Heart left ventricle (tissue), 16 donors: ENCODE results near the gene ATP2C1. TPM values are rescaled to one million over a fixed set of nuclear protein-coding genes. Genes with fewer than 3 reads are reported as not detected.

Experiments used
- ATAC-seq, 4 donors: fragments of 200-7000 bp; cut with Tn5 transposase; one replicate each; pipeline ENCODE4 v1.9.1; 2020 to 2022; ENCODE audit warnings: moderate library complexity in 4 of 4, mild to moderate bottlenecking in 3 of 4, moderate number of reproducible peaks in 1 of 4
- DNase-seq, 5 donors: peaks; one replicate each; pipeline ENCODE4 v3.0.0-alpha.2; 2020
- H3K27ac ChIP-seq, 12 donors: fragments of 200-600 bp; sonication (generic) in 4 of 12; one replicate each; pipeline versions ENCODE4 v1.5.0 to v1.8.0; 2016 to 2022; ENCODE audit warnings: mild to moderate bottlenecking in 2 of 12
- H3K27me3 ChIP-seq, 9 donors: fragments of 200-600 bp; sonication (generic) in 2 of 9; one replicate each; pipeline versions ENCODE4 v1.5.1 to v1.8.0; 2016 to 2022; ENCODE audit warnings: mild to moderate bottlenecking in 3 of 9
- H3K36me3 ChIP-seq, 9 donors: fragments of 200-600 bp; sonication (generic) in 2 of 9; one replicate each; pipeline versions ENCODE4 v1.5.0 to v1.8.0; 2018 to 2022; ENCODE audit warnings: mild to moderate bottlenecking in 2 of 9
- H3K4me1 ChIP-seq, 12 donors: fragments of 200-600 bp; sonication (generic) in 4 of 12; one replicate each; pipeline versions ENCODE4 v1.5.0 to v1.8.0; 2016 to 2022; ENCODE audit warnings: mild to moderate bottlenecking in 3 of 12
- H3K4me3 ChIP-seq, 12 donors: fragments of 200-600 bp; sonication (generic) in 4 of 12; one replicate each; pipeline versions ENCODE4 v1.5.0 to v1.8.0; 2017 to 2022; ENCODE audit warnings: mild to moderate bottlenecking in 9 of 12, moderate library complexity in 4 of 12
- H3K9me3 ChIP-seq, 12 donors: fragments of 200-600 bp; sonication (generic) in 4 of 12; one replicate each; pipeline versions ENCODE4 v1.5.0 to v1.8.0; 2016 to 2022; ENCODE audit warnings: mild to moderate bottlenecking in 1 of 12
- CTCF ChIP-seq, 12 donors: fragments of 200-600 bp; sonication (generic) in 4 of 12; IDR thresholded peaks; one replicate each; pipeline versions ENCODE4 v1.5.0 to v1.8.0; 2018 to 2022; ENCODE audit warnings: antibody characterized with exemption in 12 of 12, mild to moderate bottlenecking in 5 of 12
- POLR2A ChIP-seq, 2 donors: fragments of 450-650 bp; IDR thresholded peaks; one replicate each; pipeline ENCODE4 v1.6.1; 2017; ENCODE audit warnings: antibody characterized with exemption in 2 of 2, mild to moderate bottlenecking in 2 of 2, moderate library complexity in 2 of 2
- WGBS, 4 donors: extraction: QIAGEN DNeasy Blood & Tissue Kit in 2 of 4; methylation state at CpG; one replicate each; pipeline versions ENCODE4 v1.1.5 to v1.1.7; 2013 to 2018; 5-methylcytosine and 5-hydroxymethylcytosine counted together
- intact Hi-C, 10 donors: fragments of 100-400 bp; cut with DNase I; formaldehyde crosslinking; loops; one replicate each; pipeline versions ENCODE4 v1.11.1 to v1.14.2; 2022
- polyA plus RNA-seq, 2 donors: library from polyadenylated mRNA; stranded (reverse); fragments of 200-250 nt; gene quantifications; one replicate each; pipeline ENCODE4 v1.2.3, GENCODE V29; 2013
- total RNA-seq, 9 donors: library from RNA; depleted of rRNA in 2 of 9; stranded (reverse); fragments of >200 nt in 2 of 9; fragmentation: NEBNext Ultra II Directional in 3 of 9; extraction: Animal tissue kit (Norgen Biotek cat#: 25700) in 3 of 9; gene quantifications; one replicate each; pipeline versions ENCODE4 v1.1.0 to v1.2.4, GENCODE V29; 2016 to 2023
- donor health status: ischemic (EF 13 %, LVEDD 7.1; RV severe dilation, severe dysfunction).
- donor health status: healthy with polysubstance abuse.
- donor health status: DM: no; HTN: yes; CAD: no.
- donor health status: DM: no; HTN: no; CAD: no.
- donor health status: ischemic (EF 25% LVEDD 6.9; RV normal size, moderate dysfunction).
- donor health status: ischemic (EF 25% LVEDD 5.7; RV mildly dilated, moderate dysfunction).
- donor health status: healthy.
- donor health status: DM: yes; HTN: yes; CAD: no.
- donor health status: ischemic (EF 35%, LVEDD 5.7; RV mildly dilated, moderate dysfunction).
- donor health status: nonischemic (EF 11% LVEDD 7.7; RV severe dilation, severe dysfunction).
- donor health status: DM: yes; HTN: yes; CAD: no.
- donor health status: PGD.
- donor health status: ischemic (EF 29% LVEDD 5.4; RV normal size, mild dysfunction).
- donor health status: nonischemic (EF 23%, LVEDD 6.1; RV moderate dilation, normal function).

Gene ATP2C1
- total and polyA plus RNA-seq, 11 donors: 26.1 to 74.4 (median 60.1) TPM

GRCh38 chr3:130894986-130895280 is 1.0 kb downstream of the ATP2C1 start:
- peak overlapping the region in 6 of 12 donors; percentile 97 to 99 (median 98) for H3K27ac ChIP-seq
- 3 to 8% (median 7%) methylated on average over 4 of the region's 4 CpGs for WGBS, 4 donors
- H3K4me1 ChIP-seq: peaks cover 0 to 44% (median 26%) of the 10 kb centered on the region in 12 donors
- TF ChIP-seq POLR2A (IDR thresholded peaks at IDR 0.05) (no peak), CTCF (IDR thresholded peaks at IDR 0.05) (no peak)
- no peaks in the 10 kb centered on the region for H3K27me3 ChIP-seq
- intact Hi-C loops: loop anchor here in 2 of 10 donors (5.0 kb wide), 2 partner anchors 43 to 133 kb away; no protein-coding TSS in a partner anchor
- ATAC-seq: no peak
- H3K4me3 ChIP-seq: peak overlapping the region; percentile 62 to 94 (median 85)
- H3K9me3 ChIP-seq: no peaks in the 10 kb centered on the region
- no peak for DNase-seq
- no peaks in the 10 kb centered on the region for H3K36me3 ChIP-seq

- WGBS, 4 donors: 75 to 79% (median 77%) methylated on average over 5 of the region's 5 CpGs
- intact Hi-C loops: no loop called here
- Histone ChIP-seq H3K36me3 (no peaks in the 10 kb centered on the region), H3K4me3 (peak overlapping the region in 5 of 12 donors; percentile 75 to 91 (median 82)), H3K27me3 (no peaks in the 10 kb centered on the region), H3K27ac (no peak overlapping the region), H3K4me1 (peaks cover 0 to 48% (median 30%) of the 10 kb centered on the region in 12 donors), H3K9me3 (no peaks in the 10 kb centered on the region)
- TF ChIP-seq CTCF (IDR thresholded peaks at IDR 0.05): no peak
- TF ChIP-seq POLR2A (IDR thresholded peaks at IDR 0.05): no peak
- ATAC-seq: no peak
- no peak for DNase-seq
Measured at GRCh38 chr3:130895690-130896488, 2.0 kb downstream of the ATP2C1 start.

- Histone ChIP-seq H3K9me3 (no peaks in the 10 kb centered on the region), H3K27ac (no peak overlapping the region), H3K4me3 (no peak overlapping the region), H3K36me3 (no peaks in the 10 kb centered on the region), H3K27me3 (no peaks in the 10 kb centered on the region), H3K4me1 (peaks cover 0 to 53% (median 31%) of the 10 kb centered on the region in 12 donors)
- intact Hi-C loops: no loop called here
- no peak for ATAC-seq
- TF ChIP-seq CTCF (IDR thresholded peaks at IDR 0.05) (no peak), POLR2A (IDR thresholded peaks at IDR 0.05) (no peak)
- DNase-seq: no peak
- WGBS, 4 donors: 71 to 86% (median 80%) methylated on average over 2 of the region's 2 CpGs
Measured at GRCh38 chr3:130897316-130897715, 3.4 kb downstream of the ATP2C1 start.

GRCh38 chr3:130900959-130901358 is 7.1 kb downstream of the ATP2C1 start:
- Histone ChIP-seq H3K9me3 (no peaks in the 10 kb centered on the region), H3K4me1 (peaks cover 4 to 57% (median 31%) of the 10 kb centered on the region in 12 donors), H3K27me3 (no peaks in the 10 kb centered on the region), H3K4me3 (no peak overlapping the region), H3K27ac (no peak overlapping the region), H3K36me3 (no peaks in the 10 kb centered on the region)
- DNase-seq (no peak), ATAC-seq (no peak)
- intact Hi-C loops: no loop called here
- TF ChIP-seq POLR2A (IDR thresholded peaks at IDR 0.05): no peak
- no peak for TF ChIP-seq CTCF (IDR thresholded peaks at IDR 0.05)
